GF-D8 (cell line): Measurements from ENCODE around the gene MMD2.
"Not testable (repeated sequence)": the region's sequence is repeated elsewhere in the genome, so short reads cannot be mapped to it uniquely, and the experiment has no call there.

Source experiments
- DNase-seq: peaks from one replicate; lab custom pipeline; 2025; lab: John Stamatoyannopoulos, UW

MMD2 gene, protein sequence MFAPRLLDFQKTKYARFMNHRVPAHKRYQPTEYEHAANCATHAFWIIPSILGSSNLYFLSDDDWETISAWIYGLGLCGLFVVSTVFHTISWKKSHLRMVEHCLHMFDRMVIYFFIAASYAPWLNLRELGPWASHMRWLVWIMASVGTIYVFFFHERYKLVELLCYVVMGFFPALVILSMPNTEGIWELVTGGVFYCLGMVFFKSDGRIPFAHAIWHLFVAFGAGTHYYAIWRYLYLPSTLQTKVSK

DNA sequence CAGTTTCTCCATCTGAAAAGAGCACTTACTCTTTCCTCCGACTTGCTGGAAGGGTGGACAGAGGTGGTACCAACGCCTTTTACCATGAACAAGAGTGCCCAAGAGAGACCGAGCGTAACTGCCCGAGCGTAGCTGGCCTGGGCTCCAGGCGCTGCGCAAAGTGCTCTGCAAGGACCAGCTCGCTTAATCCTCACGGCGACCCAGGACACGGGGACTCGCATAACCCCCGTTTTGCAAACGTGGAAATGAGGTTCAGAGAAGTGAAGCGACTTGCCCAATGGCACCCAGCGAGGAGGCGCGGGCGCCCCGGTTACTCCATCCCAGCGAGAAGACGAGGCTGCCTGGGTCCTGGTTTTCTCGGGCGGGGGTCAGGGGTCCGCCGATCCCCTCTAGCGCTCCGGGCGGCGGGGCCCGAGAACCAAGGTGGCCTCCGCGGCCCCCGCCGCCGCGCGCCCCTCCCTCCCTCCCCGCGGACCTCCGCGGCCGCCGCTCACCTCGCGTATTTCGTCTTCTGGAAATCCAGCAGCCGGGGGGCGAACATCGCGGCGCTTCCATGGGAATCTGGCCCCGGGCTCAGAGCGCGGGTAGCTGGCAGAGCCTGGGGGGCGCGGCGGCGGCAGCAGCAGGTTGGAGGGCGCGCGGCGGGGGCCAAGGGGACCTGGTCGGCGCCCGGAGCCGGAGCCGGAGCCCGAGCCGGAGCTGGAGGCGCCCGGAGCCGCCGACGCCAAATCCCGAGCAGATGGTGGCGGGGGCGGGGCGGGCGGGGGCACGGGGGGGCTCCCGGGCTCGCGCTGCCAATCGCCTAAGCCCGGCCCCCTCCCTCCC is at the start of gene MMD2:
TSS of gene MMD2 (minus strand) at position 711 of the 825 bp plus-strand sequence. CDS start at position 541, 170 bp downstream.
- no peak for DNase-seq

DNA sequence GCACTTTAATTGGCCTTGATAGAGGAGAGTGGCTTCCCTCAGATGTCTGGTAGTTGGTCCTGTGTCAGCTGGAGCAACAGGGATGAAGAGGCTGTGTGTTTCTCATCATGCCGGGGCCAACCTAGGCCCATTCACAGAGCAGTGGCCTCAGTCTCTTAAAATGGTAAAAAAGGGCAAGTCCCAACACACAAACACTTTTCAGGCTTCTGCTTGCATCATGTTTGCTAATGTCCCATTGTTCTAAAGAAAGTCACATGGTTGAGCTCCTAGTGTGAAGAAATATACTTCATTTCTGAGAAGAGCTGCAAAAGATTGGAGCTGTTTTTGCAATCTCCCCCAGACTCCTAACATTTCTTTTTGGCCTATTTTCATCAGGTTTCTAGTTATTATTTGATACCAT is 46.1 kb upstream of the MMD2 start:
- no peak for DNase-seq

DNA sequence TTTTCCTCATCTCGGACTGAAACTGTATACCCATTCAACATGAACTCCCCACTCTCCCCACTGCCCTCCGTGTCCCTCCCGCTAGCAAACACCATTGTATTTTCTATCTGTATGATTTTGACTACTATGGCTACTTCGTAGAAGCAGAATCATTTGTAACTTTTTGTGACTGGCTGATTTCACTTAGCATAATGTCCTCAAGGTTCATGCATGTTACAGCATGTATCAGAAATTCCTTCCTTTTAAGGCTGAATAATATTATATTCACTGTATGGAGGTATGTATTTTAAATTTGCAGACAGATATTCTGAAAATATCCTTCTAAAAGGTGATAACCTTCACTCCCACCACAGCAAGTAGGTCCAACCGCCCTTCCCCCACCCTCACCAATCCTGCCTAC is 42.9 kb upstream of the MMD2 start:
- no peak for DNase-seq

DNA sequence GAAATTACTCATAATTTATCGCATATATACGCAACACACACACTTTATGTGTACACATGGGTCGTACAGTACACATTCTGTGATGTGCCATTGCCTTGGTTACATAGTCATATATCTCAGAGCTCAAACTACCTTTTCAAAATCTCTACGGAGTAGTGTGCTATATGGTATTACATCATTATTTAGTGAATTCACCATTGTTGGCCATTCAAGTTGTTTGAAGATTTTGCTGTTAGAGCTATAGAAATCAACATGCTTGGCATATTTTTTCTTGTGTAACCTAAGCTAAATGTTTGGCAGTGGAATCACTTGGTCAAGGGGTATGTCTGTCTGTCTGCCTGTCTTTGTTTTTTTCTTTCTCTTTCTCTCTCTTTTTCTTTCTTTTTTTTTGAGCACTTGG is 42.0 kb upstream of the MMD2 start:
- DNase-seq: no peak

DNA sequence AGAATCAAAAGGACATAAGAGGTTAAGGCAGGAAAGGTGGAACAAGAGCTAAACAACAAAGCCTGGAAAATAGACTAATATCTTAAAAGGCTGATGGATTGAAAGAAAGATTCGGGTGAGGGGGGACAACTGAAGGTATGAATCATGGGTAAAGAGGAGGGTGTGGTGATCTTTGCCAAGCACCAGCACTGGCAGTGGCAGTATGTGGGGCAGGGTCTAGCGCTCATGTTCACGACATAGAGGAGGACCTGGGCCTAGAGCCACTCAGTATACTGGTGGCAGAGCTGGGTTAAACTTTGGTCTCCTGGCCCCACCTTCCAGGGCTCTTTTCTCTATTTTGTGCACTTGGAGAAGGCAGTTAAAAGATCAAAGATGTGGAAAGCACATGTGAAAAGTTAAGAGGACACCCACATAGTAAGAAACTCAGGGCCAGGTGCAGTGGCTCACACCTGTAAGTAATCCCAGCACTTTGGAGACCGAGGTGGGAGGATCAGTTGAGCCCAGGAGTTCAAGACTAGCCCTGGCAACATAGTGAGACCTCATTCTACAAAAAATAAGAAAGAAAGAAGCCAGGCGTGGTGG is 40.5 kb upstream of the MMD2 start:
- DNase-seq: no peak

DNA sequence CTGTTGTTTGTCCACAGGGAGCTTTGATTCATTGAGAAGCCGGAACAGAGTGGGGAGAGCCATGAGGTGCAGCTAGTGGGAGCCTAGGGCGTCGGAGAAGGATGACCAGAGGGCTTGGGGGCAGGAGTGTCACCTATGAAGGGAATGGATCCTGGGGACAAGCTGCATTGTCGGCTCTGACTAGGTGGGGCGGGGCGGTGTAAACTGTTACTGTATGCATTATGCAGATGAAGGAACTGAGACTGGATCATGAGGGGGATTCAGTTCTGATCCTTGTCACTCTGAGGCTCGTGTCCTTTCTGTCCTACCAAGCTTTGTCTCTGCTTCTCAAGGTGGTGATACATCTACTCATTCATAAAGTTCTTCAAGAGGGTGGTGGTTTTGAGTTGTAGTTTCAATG is 39.9 kb upstream of the MMD2 start:
- DNase-seq: no peak

DNA sequence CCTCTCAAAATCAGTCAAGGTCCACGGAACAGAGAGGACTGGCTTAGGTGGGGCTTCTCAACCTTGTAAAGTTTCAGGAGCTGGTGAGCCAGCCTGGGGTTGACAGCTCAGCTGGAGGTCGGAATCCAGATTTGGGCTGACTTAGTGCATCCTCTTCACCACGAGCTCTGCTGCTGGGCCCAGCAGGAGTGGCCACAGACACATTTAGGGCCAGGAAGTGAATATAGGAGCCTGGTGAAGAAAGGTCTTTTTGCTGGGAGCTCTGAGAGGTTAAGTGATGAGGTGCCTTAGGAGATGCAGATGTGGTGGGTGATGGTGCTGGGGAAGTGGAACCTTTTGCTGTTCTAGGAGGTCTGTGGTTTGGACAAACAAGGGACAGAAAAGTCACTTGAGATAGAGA is 39.3 kb upstream of the MMD2 start:
- no peak for DNase-seq

DNA sequence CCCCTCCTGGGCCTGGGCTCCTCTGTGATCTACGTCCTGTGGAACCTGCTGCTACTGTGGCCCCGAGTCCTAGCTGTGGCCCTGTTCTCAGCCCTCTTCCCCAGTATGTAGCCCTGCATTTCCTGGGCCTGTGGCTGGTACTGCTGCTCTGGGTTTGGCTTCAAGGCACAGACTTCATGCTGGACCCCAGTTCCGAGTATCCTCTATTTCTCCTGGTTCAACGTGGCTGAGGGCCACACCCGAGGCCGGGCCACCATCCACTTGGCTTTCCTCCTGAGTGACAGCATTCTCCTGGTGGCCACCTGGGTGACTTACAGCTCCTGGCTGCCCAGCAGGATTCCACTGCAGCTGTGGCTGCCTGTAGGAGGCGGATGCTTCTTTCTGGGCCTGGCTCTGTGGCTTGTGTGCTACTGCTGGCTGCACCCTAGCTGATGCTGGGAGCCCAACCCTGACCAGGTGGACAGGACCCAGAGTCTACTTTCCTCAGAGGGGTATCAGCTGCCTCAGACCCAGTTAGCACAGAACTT is 37.8 kb upstream of the MMD2 start:
- DNase-seq: no peak

DNA sequence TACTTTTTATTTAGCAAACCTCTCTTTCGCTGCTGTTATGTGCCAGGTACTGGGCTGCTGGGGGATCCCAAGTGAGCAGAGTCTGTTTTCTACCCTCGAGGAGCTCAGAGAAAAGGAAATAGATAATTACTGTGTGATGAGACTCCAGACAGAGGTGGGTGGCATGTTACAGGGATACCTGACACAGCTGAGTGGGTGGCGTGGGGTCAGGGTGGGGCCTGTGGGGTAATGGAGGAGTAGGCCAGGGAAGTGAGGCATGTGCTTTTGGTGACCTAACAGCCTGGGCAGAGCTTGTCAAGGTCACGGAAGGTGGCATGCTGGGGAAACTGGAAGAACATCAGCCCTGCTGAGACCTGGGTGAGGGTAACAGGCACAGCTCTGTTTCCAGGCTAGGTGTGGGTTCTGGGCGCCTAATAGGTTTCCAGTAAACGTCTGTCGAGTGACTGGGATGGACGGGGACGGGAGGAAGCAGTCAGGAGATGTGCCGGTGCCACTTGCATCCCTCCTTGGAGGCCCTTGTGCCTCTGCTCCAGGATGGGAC is 36.5 kb upstream of the MMD2 start:
- no peak for DNase-seq

DNA sequence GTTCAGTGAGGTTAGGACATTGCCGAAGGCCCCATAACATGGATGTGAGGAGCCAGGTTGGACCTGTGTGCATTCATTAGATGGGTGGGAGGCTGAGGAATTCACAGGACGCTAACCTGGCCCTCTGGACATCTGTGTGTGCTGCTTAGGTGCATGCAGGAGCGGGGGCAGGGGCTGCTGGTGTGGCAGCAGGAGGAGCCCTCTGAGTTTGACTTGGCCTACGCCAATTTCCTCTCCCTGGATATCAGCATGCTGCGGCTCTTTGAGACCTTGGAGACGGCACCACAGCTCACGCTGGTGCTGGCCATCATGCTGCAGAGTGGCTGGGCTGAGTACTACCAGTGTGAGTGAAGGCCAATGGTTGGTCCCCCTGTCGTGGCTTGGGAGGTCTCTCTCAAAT is 34.5 kb upstream of the MMD2 start:
- DNase-seq: no peak

DNA sequence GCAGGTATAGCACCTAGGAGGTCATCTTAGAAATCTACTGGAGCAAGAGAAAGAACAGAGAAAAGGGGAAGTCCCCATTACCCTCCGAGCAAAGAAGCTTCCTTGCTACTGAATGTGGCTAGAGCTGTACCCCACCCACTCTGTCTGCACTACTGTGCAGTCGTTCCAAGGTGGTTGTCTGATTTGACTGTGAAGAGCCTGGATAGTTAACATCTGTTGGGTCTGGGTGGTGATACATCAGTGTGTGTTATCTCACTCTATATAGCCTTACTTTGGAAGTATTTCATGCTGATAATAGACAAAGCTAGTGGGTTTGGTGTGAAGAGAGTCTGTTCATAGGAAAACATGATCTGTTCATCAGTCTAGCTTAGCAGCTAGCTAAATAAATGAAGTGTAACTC is 23.8 kb upstream of the MMD2 start:
- DNase-seq: not testable (repeated sequence)

DNA sequence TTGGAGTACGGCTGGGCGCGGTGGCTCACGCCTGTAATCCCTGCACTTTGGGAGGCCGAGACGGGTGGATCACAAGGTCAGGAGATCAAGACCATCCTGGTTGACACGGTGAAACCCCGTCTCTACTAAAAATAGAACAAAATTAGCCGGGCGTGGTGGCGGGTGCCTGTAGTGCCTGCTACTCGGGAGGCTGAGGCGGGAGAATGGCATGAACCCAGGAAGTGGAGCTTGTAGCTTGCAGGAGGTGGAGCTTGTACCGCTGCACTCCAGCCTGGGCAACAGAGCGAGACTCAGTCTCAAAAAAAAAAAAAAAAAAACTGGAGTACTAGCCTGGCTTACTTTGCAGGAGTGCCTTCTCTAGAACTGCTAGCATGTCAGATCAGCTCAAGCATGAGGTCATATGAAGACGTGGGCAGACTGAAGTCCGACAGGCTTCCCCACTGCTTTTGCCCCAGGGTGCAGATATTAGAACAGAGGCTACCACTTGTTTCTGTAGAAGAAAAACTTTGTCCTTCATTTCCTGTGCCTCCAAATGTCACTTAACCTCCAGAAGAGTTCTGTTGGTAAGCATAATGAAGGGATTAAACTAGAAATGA is 22.4 kb upstream of the MMD2 start:
- DNase-seq: not testable (repeated sequence)

DNA sequence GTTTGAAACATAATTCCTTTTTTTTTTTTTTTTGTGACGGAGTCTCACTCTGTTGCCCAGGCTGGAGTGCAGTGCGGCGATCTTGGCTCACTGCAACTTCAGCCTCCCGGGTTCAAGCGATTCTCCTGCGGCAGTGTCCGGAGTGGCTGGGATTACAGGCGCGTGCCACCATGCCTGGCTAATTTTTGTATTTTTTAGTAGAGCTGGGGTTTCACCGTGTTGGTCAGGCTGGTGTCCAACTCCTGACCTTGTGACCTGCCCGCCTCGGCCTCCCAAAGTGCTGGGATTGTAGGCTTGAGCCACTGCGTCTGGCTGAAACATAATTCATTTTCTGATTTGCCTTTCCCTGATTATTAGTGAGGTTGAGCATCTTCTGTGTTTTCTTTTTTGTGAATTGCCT is 16.6 kb upstream of the MMD2 start:
- DNase-seq: not testable (repeated sequence)

DNA sequence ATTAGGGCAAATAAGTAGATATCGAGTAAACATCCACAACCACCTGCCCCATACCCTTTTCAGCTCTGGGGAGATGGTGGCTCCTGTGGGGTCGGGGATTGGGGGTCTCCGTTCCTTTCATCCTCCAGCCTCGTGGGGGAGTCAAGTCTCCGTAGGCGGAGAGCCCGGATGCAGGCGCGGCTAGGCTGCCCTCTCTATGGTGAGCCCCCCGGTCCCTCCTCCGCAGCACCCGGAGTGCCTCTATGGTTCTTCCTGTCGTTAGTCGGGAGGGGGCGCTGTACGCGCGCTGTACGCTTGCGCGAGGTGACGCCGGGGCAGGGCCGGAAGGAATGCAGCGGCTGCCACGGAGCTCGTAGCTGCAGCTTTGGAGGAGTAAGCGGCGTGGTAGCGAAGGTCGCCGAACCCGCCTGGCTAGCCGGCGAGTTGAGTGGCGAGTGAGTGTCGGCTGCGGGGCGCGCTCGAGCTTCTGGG is 14.8 kb upstream of the MMD2 start:
- peak; percentile 82 for DNase-seq

DNA sequence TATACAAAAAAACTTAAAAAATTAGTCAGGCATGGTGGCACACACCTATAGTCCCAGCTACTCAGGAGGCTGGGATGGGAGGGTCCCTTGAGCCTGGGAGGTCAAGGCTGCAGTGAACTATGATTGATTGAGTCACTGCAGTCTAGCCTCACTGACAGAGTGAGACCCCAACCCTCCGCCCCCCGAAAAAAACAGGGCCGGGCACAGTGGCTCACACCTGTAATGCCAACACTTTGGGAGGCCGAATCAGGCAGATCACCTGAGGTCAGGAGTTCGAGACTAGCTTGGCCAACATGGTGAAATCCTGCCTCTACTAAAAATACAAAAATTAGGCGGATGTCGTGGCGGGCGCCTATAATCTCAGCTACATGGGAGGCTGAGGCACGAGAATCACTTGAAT is 13.5 kb upstream of the MMD2 start:
- DNase-seq: not testable (repeated sequence)

DNA sequence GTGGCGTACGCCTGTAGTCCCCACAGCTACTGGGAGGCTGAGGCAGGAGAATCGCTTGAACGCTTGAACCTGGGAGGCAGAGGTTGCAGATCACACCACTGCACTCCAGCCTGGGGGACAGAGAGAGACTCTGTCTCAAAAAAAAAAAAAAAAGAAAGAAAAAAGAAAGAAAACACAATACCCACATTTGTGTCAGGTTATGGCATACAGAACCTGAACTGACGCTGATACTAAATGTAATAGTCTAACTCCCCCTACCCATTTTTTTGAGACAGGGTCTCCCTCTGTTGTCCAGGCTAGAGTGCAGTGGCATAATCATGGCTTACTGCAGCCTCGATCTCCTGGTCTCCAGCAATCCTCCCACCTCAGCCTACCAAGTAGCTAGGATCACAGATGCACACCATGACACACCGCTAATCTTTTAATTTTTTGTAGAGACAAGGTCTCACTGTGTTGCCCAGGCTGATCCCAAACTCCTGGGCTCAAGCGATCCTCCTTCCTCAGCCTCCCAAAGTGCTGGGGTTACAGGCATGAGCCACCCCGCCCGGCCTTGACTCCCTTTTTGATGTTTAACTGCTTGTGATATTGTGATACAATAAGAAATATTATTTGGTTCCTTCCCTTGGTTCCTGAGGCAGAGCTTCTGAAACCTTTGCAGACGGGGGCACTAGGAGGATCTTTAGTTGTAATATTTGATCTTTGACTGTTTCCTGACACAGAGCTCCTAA is 6.5 kb upstream of the MMD2 start:
- DNase-seq: no peak

DNA sequence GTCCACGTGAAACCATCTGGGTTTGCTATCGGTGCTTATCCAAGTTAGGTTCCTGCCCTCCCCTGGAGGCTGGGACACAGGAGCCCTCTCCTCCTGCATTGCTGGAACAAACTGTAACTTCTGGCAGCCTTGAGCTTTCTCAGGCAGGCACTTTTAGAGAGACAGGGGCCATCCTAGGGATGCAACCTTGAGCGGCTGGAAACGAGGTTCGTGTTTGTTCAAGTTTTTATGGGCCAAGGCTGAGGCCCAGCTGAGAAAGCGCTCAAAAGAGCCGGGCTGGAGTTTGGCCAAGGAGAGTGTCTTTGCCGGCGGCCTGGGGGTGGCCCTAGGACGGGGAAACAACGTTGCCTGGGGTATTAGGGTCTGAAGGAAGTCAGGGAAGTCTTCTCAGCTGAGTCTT is 5.5 kb upstream of the MMD2 start:
- DNase-seq: no peak

DNA sequence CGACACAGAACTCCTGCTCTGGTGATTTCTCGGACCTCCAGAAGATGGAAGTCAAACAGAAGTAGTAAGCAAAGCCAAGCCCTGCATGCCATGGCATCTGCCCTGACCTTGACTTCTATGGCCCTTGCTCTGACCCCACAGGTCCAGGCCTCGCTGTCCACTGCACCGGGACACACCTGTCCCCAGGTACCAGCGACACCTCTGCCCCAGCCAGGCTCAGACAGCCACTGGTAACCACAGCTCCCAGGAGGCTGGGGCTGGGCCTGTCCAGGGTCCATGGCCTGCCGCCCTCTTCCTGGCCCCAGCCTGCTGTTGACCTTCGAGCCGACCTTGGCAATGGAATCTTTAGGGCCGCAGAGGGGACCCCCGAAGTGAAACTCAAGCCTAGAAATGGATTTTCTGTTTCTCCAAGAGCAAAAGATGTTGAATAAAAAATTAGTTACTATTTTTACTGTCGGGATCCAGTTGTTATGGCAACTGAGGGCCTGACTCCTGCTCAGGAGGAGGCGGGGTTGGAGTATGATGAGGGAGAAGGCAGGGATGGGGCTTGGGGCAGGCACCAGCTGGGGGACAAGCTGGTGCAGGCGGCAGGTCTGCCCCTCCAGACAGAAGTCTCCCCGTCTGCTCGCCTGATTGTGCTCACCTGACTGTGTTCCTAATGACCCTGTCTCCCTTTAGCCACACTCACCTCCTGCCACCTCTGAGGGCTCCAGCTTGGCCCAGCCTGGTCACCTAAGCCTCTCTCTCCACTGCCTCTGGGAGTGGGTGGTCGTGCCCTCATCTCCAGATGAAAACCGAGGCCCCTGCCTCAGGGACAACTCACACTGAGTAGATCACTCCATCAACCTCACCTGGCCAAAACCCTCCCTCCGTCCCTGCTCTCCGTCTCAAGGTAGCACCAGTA is 4.1 kb upstream of the MMD2 start:
- DNase-seq: no peak

DNA sequence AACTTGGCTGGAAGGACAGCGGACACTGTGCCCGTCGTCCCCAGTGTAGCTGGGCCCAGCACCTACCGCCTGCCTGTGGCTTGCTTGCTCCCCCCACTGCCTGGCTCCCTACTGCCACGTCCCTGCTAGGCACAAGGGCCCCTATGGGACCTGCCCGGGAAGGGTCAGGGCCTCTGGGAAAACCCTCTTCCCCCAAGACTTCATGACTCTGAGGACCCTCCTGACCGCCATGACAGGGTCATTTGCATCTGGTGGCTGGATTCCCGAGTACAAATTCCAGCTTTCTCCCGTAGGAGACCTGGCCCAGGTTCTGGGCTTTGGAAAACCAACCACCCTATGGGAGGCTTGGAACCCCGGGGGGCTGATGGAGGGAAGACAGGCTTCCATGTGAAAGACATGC is 1.4 kb upstream of the MMD2 start:
- no peak for DNase-seq

DNA sequence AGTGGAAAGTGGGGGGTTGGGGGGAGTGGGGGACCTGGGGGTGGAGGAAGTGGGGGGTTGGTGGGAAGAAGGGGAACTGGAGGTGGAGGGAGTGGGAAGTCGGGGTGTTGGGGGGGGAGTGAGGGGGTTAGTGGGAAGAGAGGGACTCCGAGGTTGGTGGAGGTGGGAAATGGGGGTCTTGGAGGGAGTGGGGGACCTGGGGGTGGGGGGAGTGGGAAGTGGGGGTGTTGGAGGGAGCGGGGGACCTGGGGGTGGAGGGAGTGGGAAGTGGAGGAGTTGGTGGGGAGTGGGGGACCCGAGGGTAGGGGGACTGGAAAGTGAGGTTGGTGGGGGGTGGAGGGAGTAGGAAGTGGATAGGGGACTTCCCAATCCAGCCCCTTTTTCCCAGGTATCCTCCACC is 906 bp upstream of the MMD2 start:
- no peak for DNase-seq
